Stimulated activated CD8-positive, alpha-beta memory T cell treated with anti-CD3 and anti-CD28 coated beads, Interleukin-7, amount 100 ng/mL, for 24 hours (primary cell): ENCODE measurements around the gene RFXAP.

Experiments used
- DNase-seq: peaks from one replicate; pipeline ENCODE4 v3.0.0-alpha.2; 2020; ENCODE audit warnings: low read depth

Gene RFXAP

GRCh38 chr13:36817996-36818803 lies 822 bp upstream of the RFXAP start:
- no peak for DNase-seq

- peak; percentile 12 for DNase-seq
Measured at GRCh38 chr13:36819739-36820090, 693 bp downstream of the RFXAP start.

GRCh38 chr13:36820222-36820621 lies 1.2 kb downstream of the RFXAP start:
- no peak for DNase-seq

- DNase-seq: no peak
Measured at GRCh38 chr13:36822785-36823184, 3.8 kb downstream of the RFXAP start.

GRCh38 chr13:36829753-36830152 lies 10.7 kb downstream of the RFXAP start:
- DNase-seq: no peak

- DNase-seq: no peak
Measured at GRCh38 chr13:36831291-36831690, 12.3 kb downstream of the RFXAP start.

GRCh38 chr13:36834299-36834698 lies 15.3 kb downstream of the RFXAP start:
- DNase-seq: no peak

- no peak for DNase-seq
Measured at GRCh38 chr13:36837354-36838092, 18.5 kb downstream of the RFXAP start.

GRCh38 chr13:36839281-36839680 lies 20.3 kb downstream of the RFXAP start:
- DNase-seq: no peak

- DNase-seq: no peak
Measured at GRCh38 chr13:36839981-36840380, 21.0 kb downstream of the RFXAP start.

- no peak for DNase-seq
Measured at GRCh38 chr13:36840718-36841250, 21.8 kb downstream of the RFXAP start.

- no peak for DNase-seq
Measured at GRCh38 chr13:36841391-36841790, 22.4 kb downstream of the RFXAP start.

GRCh38 chr13:36847606-36848005 lies 28.6 kb downstream of the RFXAP start:
- DNase-seq: no peak

GRCh38 chr13:36848199-36848982 lies 29.4 kb downstream of the RFXAP start:
- no peak for DNase-seq

GRCh38 chr13:36850790-36851438 lies 31.9 kb downstream of the RFXAP start:
- no peak for DNase-seq

- DNase-seq: no peak
Measured at GRCh38 chr13:36857253-36857652, 38.2 kb downstream of the RFXAP start.

GRCh38 chr13:36858290-36858689 lies 39.3 kb downstream of the RFXAP start:
- DNase-seq: no peak

- DNase-seq: no peak
Measured at GRCh38 chr13:36859259-36859658, 40.2 kb downstream of the RFXAP start.

GRCh38 chr13:36862002-36862685 lies 43.1 kb downstream of the RFXAP start:
- DNase-seq: no peak

- no peak for DNase-seq
Measured at GRCh38 chr13:36862722-36863121, 43.7 kb downstream of the RFXAP start.

- no peak for DNase-seq
Measured at GRCh38 chr13:36865265-36865664, 46.2 kb downstream of the RFXAP start.
